IMR-90 (cell line): ENCODE results near the gene SH3RF2. TPM values are rescaled to one million over a fixed set of nuclear protein-coding genes. Genes with fewer than 3 reads are reported as not detected.
A peak's percentile ranks its signal among the peaks of the same experiment; 100 is the strongest.

ENCODE experiments used
- ATAC-seq: fragments of 200-7000 bp; cut with Tn5 transposase; 2 replicates; pipeline ENCODE4 v1.9.1; 2020; ENCODE audit warnings: low read depth, mild to moderate bottlenecking, moderate library complexity
- BruUV-seq: library from RNA; stranded (reverse); fragments of 400-500 nt; replicated peaks from 2 replicates; lab custom pipeline; 2021; lab: Mats Ljungman, UMichigan
- CTCF ChIA-PET: fragments of 300-600 bp; formaldehyde crosslinking; extraction: SDS; loops from one replicate; lab custom pipeline; 2021; ENCODE audit warnings: antibody characterized with exemption; lab: Yijun Ruan, JAX
- POLR2A ChIA-PET: fragments of 300-600 bp; sonication (Branson Sonifier 250); formaldehyde crosslinking; loops from one replicate; lab custom pipeline; 2022; ENCODE audit warnings: antibody characterized with exemption; ENCODE audit not compliant: unreplicated experiment; lab: Charles Lee
- DNase-seq: peaks from one replicate; pipeline ENCODE4 v3.0.0; 2013
- H2AFZ ChIP-seq: replicated peaks from 2 replicates; pipeline ENCODE3; 2013; ENCODE audit warnings: low read length, mild to moderate bottlenecking; ENCODE audit not compliant: poor library complexity
- H2AK5ac ChIP-seq: 2 replicates; pipeline ENCODE4 v1.6.1; 2013; ENCODE audit warnings: low read depth, low read length, inconsistent platforms
- H2AK9ac ChIP-seq: replicated peaks from 2 replicates; pipeline ENCODE3; 2013; ENCODE audit warnings: mild to moderate bottlenecking, low read depth, low read length, moderate library complexity; ENCODE audit not compliant: poor library complexity
- H2BK120ac ChIP-seq: 2 replicates; pipeline ENCODE4 v1.6.1; 2013; ENCODE audit warnings: low read depth, low read length, inconsistent platforms
- H2BK15ac ChIP-seq: 3 replicates; pipeline ENCODE4 v1.6.1; 2013; ENCODE audit warnings: low read depth, low read length, inconsistent platforms
- H2BK20ac ChIP-seq: 2 replicates; pipeline ENCODE4 v1.6.1; 2013; ENCODE audit warnings: low read depth, mild to moderate bottlenecking, inconsistent platforms, low read length, moderate library complexity
- H2BK5ac ChIP-seq: 2 replicates; pipeline ENCODE4 v1.6.1; 2013; ENCODE audit warnings: mild to moderate bottlenecking, low read depth, low read length, inconsistent platforms; ENCODE audit not compliant: poor library complexity, severe bottlenecking
- H3K14ac ChIP-seq: replicated peaks from 2 replicates; pipeline ENCODE4 v1.6.1; 2013; ENCODE audit warnings: low read depth, low read length, inconsistent platforms
- H3K18ac ChIP-seq: 2 replicates; pipeline ENCODE4 v1.6.1; 2013; ENCODE audit warnings: low read depth, low read length, control low read depth
- H3K23ac ChIP-seq: 2 replicates; pipeline ENCODE4 v1.6.1; 2013; ENCODE audit warnings: low read depth, low read length, inconsistent platforms
- H3K27ac ChIP-seq: 2 replicates; pipeline ENCODE4 v1.5.1; 2013; ENCODE audit warnings: mild to moderate bottlenecking, control low read depth, low read length; ENCODE audit not compliant: insufficient read depth
- H3K27me3 ChIP-seq: 2 replicates; pipeline ENCODE4 v1.6.1; 2013; ENCODE audit warnings: low read length; ENCODE audit not compliant: control insufficient read depth, insufficient read depth
- H3K36me3 ChIP-seq: 2 replicates; pipeline ENCODE4 v1.6.1; 2013; ENCODE audit warnings: low read length, mixed read lengths; ENCODE audit not compliant: control insufficient read depth, insufficient read depth
- H3K4ac ChIP-seq: 2 replicates; pipeline ENCODE4 v1.6.1; 2013; ENCODE audit warnings: low read depth, low read length, inconsistent platforms
- H3K4me1 ChIP-seq: 2 replicates; pipeline ENCODE4 v1.6.1; 2013; ENCODE audit warnings: low read length, mixed read lengths; ENCODE audit not compliant: control insufficient read depth, insufficient read depth
- H3K4me2 ChIP-seq: 2 replicates; pipeline ENCODE4 v1.6.1; 2013; ENCODE audit warnings: low read depth, mild to moderate bottlenecking, control low read depth, low read length, moderate library complexity
- H3K4me3 ChIP-seq: 2 replicates; pipeline ENCODE4 v1.5.1; 2013; ENCODE audit warnings: low read depth, mild to moderate bottlenecking, control low read depth, low read length, moderate library complexity; ENCODE audit not compliant: insufficient read depth
- H3K56ac ChIP-seq: 2 replicates; pipeline ENCODE4 v1.6.1; 2013; ENCODE audit warnings: low read length, inconsistent platforms; ENCODE audit not compliant: insufficient read depth; ENCODE audit errors: extremely low read depth
- H3K79me1 ChIP-seq, 2 experiments: 2 replicates each; pipeline ENCODE4 v1.6.1; 2013; ENCODE audit warnings: low read length in 2 of 2, inconsistent platforms in 1 of 2, low read depth in 1 of 2
- H3K9ac ChIP-seq: 2 replicates; pipeline ENCODE4 v1.6.1; 2013; ENCODE audit warnings: low read depth, low read length, control low read depth
- H3K9me1 ChIP-seq: 2 replicates; pipeline ENCODE4 v1.6.1; 2013; ENCODE audit warnings: low read length, inconsistent platforms; ENCODE audit not compliant: insufficient read depth
- H3K9me3 ChIP-seq: 2 replicates; pipeline ENCODE4 v1.6.1; 2013; ENCODE audit warnings: low read length; ENCODE audit not compliant: control insufficient read depth, insufficient read depth
- H4K20me1 ChIP-seq: 2 replicates; pipeline ENCODE4 v1.6.1; 2013; ENCODE audit warnings: low read length, inconsistent platforms; ENCODE audit not compliant: insufficient read depth
- H4K5ac ChIP-seq: 2 replicates; pipeline ENCODE4 v1.6.1; 2013; ENCODE audit warnings: mild to moderate bottlenecking, low read depth, low read length, control low read depth
- H4K8ac ChIP-seq, 2 experiments: 2 replicates each; pipeline ENCODE4 v1.6.1; 2013; ENCODE audit warnings: low read depth in 2 of 2, low read length in 2 of 2, control low read depth in 1 of 2, inconsistent platforms in 1 of 2
- H4K91ac ChIP-seq: 2 replicates; pipeline ENCODE4 v1.6.1; 2013; ENCODE audit warnings: low read depth, low read length, inconsistent platforms; ENCODE audit not compliant: insufficient read depth
- CEBPB ChIP-seq: IDR thresholded peaks from 2 replicates; pipeline ENCODE4 v1.6.1; 2012; ENCODE audit warnings: low read depth, low read length, improper control_type of control experiment
- NFE2L2 ChIP-seq: fragments of 150-350 bp; IDR thresholded peaks from 2 replicates; pipeline ENCODE4 v1.6.1; 2016; ENCODE audit warnings: low read depth, mild to moderate bottlenecking, low read length
- RFX5 ChIP-seq: IDR thresholded peaks from 2 replicates; pipeline ENCODE4 v1.8.0; 2012; ENCODE audit warnings: low read depth, mild to moderate bottlenecking, low read length, moderate library complexity
- WGBS, 2 experiments: methylation state at CpG; one replicate each; pipeline versions ENCODE4 v1.1.5 to v1.1.7; 2013; ENCODE audit warnings: missing lambda C conversion rate in 2 of 2; ENCODE audit not compliant: insufficient read length in 1 of 2; ENCODE audit errors: extremely low coverage in 2 of 2; 5-methylcytosine and 5-hydroxymethylcytosine counted together
- dilution Hi-C: fragments of 300-500 bp; cut with HindIII; formaldehyde crosslinking; loops from one replicate; pipeline ENCODE4 v1.14.3; 2018; ENCODE audit warnings: low sequenced_read_pairs; ENCODE audit not compliant: unreplicated experiment
- in situ Hi-C: fragments of 300-500 bp; cut with MboI; formaldehyde crosslinking; loops from 3 replicates; pipeline ENCODE4 v1.14.3; 2019; ENCODE audit warnings: low sequenced_read_pairs, inconsistent platforms, mixed read lengths
- intact Hi-C: fragments of 100-400 bp; cut with micrococcal nuclease; formaldehyde crosslinking; loops from 2 replicates; pipeline ENCODE4 v1.10.0; 2022
- polyA plus RNA-seq, 3 experiments: library from polyadenylated mRNA; depleted of rRNA; stranded (reverse); fragments of >200 nt; gene quantifications; 2 replicates each; pipeline ENCODE4 v1.2.3, GENCODE V29; 2012; ENCODE audit warnings: low replicate concordance in 1 of 3
- total RNA-seq: library from RNA; depleted of rRNA; stranded (reverse); fragments of >200 nt; gene quantifications from 2 replicates; pipeline ENCODE4 v1.2.3, GENCODE V29; 2012

Gene SH3RF2
- total and polyA plus RNA-seq, 2 of the 4 experiments (the other 2 are of a cell fraction): 1.3 to 1.7 TPM

DNA sequence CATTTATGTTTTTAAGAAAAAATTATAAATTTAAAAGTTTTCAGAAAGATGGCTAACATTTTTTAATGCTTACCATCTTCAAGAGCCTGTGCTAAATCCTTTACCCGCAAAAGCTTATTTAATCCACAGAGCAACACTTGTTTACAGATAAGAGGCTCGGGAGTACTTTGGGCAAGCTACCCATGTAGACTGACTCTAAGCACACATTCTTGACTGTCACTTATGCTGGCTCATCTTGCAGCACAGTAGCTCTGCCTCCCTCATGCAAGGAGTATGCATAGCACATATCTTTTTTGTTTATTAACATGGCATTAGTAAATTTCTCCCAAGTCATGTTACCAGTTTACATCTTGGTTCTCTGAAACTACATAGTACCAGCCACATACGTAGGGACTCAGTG lies 14.7 kb downstream of the SH3RF2 start:
- no peak overlapping the region for H3K4me2 ChIP-seq
- H3K56ac ChIP-seq: no peak overlapping the region
- WGBS, 2 experiments: no CpG with 5 or more reads among the region's 3 CpGs
- H3K27me3 ChIP-seq: peaks cover 14% of the 10 kb centered on the region
- H2BK20ac ChIP-seq: no peak overlapping the region
- intact Hi-C loops: no loop called here
- no peak for TF ChIP-seq RFX5
- TF ChIP-seq CEBPB: no peak
- 0 out of 2 replicates have a peak, but pooled peaks have one; percentile 4 for TF ChIP-seq NFE2L2
- H3K36me3 ChIP-seq: no peaks in the 10 kb centered on the region
- ChIA-PET CTCF (interaction anchor here (0.9 to 1.1 kb wide), 2 partner anchors 10 to 13 kb away, joined by 3 read pairs; no protein-coding TSS in a partner anchor), POLR2A (no interaction called here)
- DNase-seq: peak; percentile 22
- no peak overlapping the region for H3K9ac ChIP-seq
- no peak overlapping the region for H3K14ac ChIP-seq
- no peaks in the 10 kb centered on the region for H4K20me1 ChIP-seq
- H4K5ac ChIP-seq: no peak overlapping the region
- BruUV-seq: no TSS peak
- in situ Hi-C loops: no loop called here
- no peak overlapping the region for H3K4ac ChIP-seq
- H3K4me1 ChIP-seq: no peaks in the 10 kb centered on the region; the same call in 1 of the 2 replicates
- H3K18ac ChIP-seq: no peak overlapping the region
- no peak overlapping the region for H4K8ac ChIP-seq
- no peak overlapping the region for H2BK5ac ChIP-seq
- no peak overlapping the region for H3K4me3 ChIP-seq
- peak; percentile 78 for ATAC-seq
- no peak overlapping the region for H3K23ac ChIP-seq
- no peak overlapping the region for H2BK15ac ChIP-seq
- H2AK9ac ChIP-seq: no peak overlapping the region
- H3K9me3 ChIP-seq: no peaks in the 10 kb centered on the region
- H2AK5ac ChIP-seq: no peak overlapping the region
- H4K91ac ChIP-seq: no peak overlapping the region
- no peak overlapping the region for H3K27ac ChIP-seq
- H3K79me1 ChIP-seq: no peaks in the 10 kb centered on the region
- dilution Hi-C loops: no loop called here
- no peak overlapping the region for H2AFZ ChIP-seq
- no peak overlapping the region for H2BK120ac ChIP-seq
- peaks cover 6% of the 10 kb centered on the region for H3K9me1 ChIP-seq
